Ovary (tissue), 9 donors: ENCODE measurements around the gene STXBP1. TPM values are rescaled to one million over a fixed set of nuclear protein-coding genes. Genes with fewer than 3 reads are reported as not detected.

Experiments used
- DNase-seq, 5 donors: peaks; one replicate each; pipeline ENCODE4 v3.0.0-alpha.2; 2019 to 2020
- H3K27ac ChIP-seq, 2 donors: fragments of 200-600 bp; one replicate each; pipeline versions ENCODE4 v1.5.1 to v1.8.0; 2019 to 2022
- H3K27me3 ChIP-seq: fragments of 200-600 bp; one replicate; pipeline ENCODE4 v1.8.0; 2022
- H3K36me3 ChIP-seq: fragments of 200-600 bp; sonication (generic); one replicate; pipeline ENCODE4 v1.5.1; 2019
- H3K4me1 ChIP-seq: one replicate; pipeline ENCODE4 v1.8.1; 2013; ENCODE audit warnings: mild to moderate bottlenecking, moderate library complexity; ENCODE audit not compliant: insufficient read depth
- H3K4me3 ChIP-seq: fragments of 200-600 bp; sonication (generic); one replicate; pipeline ENCODE4 v1.5.1; 2017
- H3K9me3 ChIP-seq, 2 donors: fragments of 200-600 bp in 1 of 2; sonication (generic) in 1 of 2; one replicate each; pipeline versions ENCODE4 v1.5.1 to v1.8.1; 2013 to 2019; ENCODE audit warnings: mild to moderate bottlenecking in 1 of 2, moderate library complexity in 1 of 2
- EP300 ChIP-seq: sonication (generic); formaldehyde crosslinking; IDR thresholded peaks from one replicate; pipeline ENCODE4 v1.6.1; 2017; ENCODE audit warnings: antibody characterized with exemption
- POLR2A ChIP-seq: fragments of 450-650 bp; IDR thresholded peaks from one replicate; pipeline ENCODE4 v1.6.1; 2017; ENCODE audit warnings: antibody characterized with exemption, mild to moderate bottlenecking, moderate library complexity
- WGBS, 3 donors: extraction: QIAGEN DNeasy Blood & Tissue Kit in 1 of 3; methylation state at CpG; one replicate each; pipeline versions ENCODE4 v1.1.5 to v1.1.7; 2013 to 2017; 5-methylcytosine and 5-hydroxymethylcytosine counted together
- intact Hi-C, 4 donors: fragments of 100-400 bp; cut with DNase I; formaldehyde crosslinking; loops; one replicate each; pipeline versions ENCODE4 v1.11.0 to v1.15.1; 2022 to 2023
- polyA plus RNA-seq, 2 donors: library from polyadenylated mRNA; stranded (reverse); fragments of 200-250 nt in 1 of 2; fragments of 350-450 nt in 1 of 2; fragmentation: Illumina TruSeq in 1 of 2; extraction: RNeasy Lipid Tissue Mini Kit (QIAGEN cat#74804) in 1 of 2; gene quantifications; one replicate each; pipeline ENCODE4 v1.2.3, GENCODE V29; 2013 to 2014
- total RNA-seq, 7 donors: library from RNA; depleted of rRNA in 2 of 7; stranded (reverse); fragments of >200 nt in 2 of 7; fragmentation: NEBNext Ultra II Directional in 3 of 7; extraction: Animal tissue kit (Norgen Biotek cat#: 25700) in 3 of 7; gene quantifications; one replicate each; pipeline versions ENCODE4 v1.1.0 to v1.2.4, GENCODE V29; 2016 to 2023
- TF ChIP-seq, protein P1 (sequence below), 3 donors: fragments of 450-650 bp in 2 of 3; fragments of 200-600 bp in 1 of 3; IDR thresholded peaks; one replicate each; pipeline versions ENCODE4 v1.5.1 to v1.8.0; 2016 to 2022; ENCODE audit warnings: antibody characterized with exemption in 3 of 3, mild to moderate bottlenecking in 1 of 3
- donor health status: DM: no; HTN: no; CAD: no; lungs with moderate emphysema.
- donor health status: DM: no; HTN: no; CAD: no.
- donor health status: Bipolar disorder and iron deficiency.
- donor health status: DM: yes; HTN: yes; CAD: no.
- donor health status: DM: no; HTN: no; CAD: no.
- donor health status: DM: yes; HTN: yes; CAD: no.

STXBP1 gene
- total and polyA plus RNA-seq, 9 donors, result 18.8 to 102 (median 75.7) TPM

DNA sequence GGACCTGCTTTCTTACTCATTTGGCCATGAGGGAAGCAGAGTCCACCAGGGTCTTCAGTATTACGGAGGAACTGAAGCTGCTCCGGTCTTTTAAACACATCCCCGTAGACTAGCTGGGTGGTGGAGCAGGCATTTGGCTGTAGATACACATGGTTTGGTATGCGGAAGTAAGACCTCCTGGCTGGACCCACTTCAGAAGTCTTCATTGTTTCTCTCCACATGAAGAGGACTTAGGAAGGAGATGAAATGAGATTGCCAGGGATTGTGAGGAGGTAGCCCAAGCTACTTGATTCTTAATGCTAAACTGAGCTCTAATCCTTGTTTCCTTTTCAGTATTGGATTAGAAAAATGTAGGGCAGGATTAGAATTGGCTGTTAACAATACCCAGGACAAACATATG lies 32.9 kb downstream of the STXBP1 start:
- WGBS, 3 donors, result 63 to 67% (median 63%) methylated on average over 4 of the region's 4 CpGs
- H3K27me3 ChIP-seq, result no peaks in the 10 kb centered on the region

GRCh38 chr9:127647451-127647850 lies 35.4 kb downstream of the STXBP1 start:
- H3K4me3 ChIP-seq, result no peak overlapping the region
- no peaks in the 10 kb centered on the region for H3K36me3 ChIP-seq
- no peak overlapping the region for H3K27ac ChIP-seq
- no peak for DNase-seq
- no peaks in the 10 kb centered on the region for H3K27me3 ChIP-seq
- no peaks in the 10 kb centered on the region for H3K9me3 ChIP-seq
- intact Hi-C loops, result no loop called here
- no peak for TF ChIP-seq EP300
- TF ChIP-seq, protein P1, sequence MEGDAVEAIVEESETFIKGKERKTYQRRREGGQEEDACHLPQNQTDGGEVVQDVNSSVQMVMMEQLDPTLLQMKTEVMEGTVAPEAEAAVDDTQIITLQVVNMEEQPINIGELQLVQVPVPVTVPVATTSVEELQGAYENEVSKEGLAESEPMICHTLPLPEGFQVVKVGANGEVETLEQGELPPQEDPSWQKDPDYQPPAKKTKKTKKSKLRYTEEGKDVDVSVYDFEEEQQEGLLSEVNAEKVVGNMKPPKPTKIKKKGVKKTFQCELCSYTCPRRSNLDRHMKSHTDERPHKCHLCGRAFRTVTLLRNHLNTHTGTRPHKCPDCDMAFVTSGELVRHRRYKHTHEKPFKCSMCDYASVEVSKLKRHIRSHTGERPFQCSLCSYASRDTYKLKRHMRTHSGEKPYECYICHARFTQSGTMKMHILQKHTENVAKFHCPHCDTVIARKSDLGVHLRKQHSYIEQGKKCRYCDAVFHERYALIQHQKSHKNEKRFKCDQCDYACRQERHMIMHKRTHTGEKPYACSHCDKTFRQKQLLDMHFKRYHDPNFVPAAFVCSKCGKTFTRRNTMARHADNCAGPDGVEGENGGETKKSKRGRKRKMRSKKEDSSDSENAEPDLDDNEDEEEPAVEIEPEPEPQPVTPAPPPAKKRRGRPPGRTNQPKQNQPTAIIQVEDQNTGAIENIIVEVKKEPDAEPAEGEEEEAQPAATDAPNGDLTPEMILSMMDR (IDR thresholded peaks at IDR 0.05), result no peak
- no peak for TF ChIP-seq POLR2A
- H3K4me1 ChIP-seq, result peaks cover 8% of the 10 kb centered on the region
- WGBS, 3 donors, result 66 to 86% (median 80%) methylated on average over 3 of the region's 3 CpGs

More for the DNA sequence above, 32.9 kb downstream of the STXBP1 start:
- no peak for DNase-seq
- intact Hi-C loops, result no loop called here
- Histone ChIP-seq H3K27ac (no peak overlapping the region), H3K9me3 (no peaks in the 10 kb centered on the region), H3K4me3 (no peak overlapping the region), H3K36me3 (no peaks in the 10 kb centered on the region), H3K4me1 (peaks cover 10% of the 10 kb centered on the region)
- no peak for TF ChIP-seq POLR2A
- no peak for TF ChIP-seq EP300
- TF ChIP-seq, protein P1 (IDR thresholded peaks at IDR 0.05), result no peak

DNA sequence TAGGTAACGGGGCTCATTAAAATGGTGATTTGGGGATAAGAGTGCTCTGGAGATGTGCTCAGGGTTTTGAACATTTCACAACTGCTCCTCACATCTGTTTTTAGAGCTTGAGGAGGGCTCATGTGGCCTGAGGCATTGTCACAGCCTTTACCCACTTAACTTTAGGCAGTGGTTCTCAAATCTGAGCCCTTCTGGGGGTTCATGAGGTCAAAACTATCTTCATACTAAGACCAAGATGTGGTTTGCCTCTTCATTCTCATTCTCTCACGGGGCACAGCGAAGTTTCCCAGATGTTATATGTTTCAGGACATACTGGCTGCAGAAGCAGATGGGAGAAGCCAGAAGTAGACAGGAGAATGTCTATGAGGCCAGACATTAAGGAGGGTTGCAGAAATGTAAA lies 38.4 kb downstream of the STXBP1 start:
- TF ChIP-seq POLR2A, result no peak
- TF ChIP-seq, protein P1 (IDR thresholded peaks at IDR 0.05), result no peak
- TF ChIP-seq EP300, result no peak
- intact Hi-C loops, result no loop called here
- WGBS, 3 donors, result 47 to 56% (median 50%) methylated on average over 3 of the region's 3 CpGs
- H3K9me3 ChIP-seq, result no peaks in the 10 kb centered on the region
- no peak for DNase-seq
- H3K4me1 ChIP-seq, result no peaks in the 10 kb centered on the region
- H3K4me3 ChIP-seq, result no peak overlapping the region
- H3K36me3 ChIP-seq, result no peaks in the 10 kb centered on the region
- no peaks in the 10 kb centered on the region for H3K27me3 ChIP-seq
- H3K27ac ChIP-seq, result no peak overlapping the region

GRCh38 chr9:127651697-127652610 lies 39.9 kb downstream of the STXBP1 start:
- TF ChIP-seq POLR2A (no peak), EP300 (no peak)
- TF ChIP-seq, protein P1 (IDR thresholded peaks at IDR 0.05), result no peak
- Histone ChIP-seq H3K9me3 (no peaks in the 10 kb centered on the region), H3K4me1 (no peaks in the 10 kb centered on the region), H3K27me3 (no peaks in the 10 kb centered on the region), H3K36me3 (no peaks in the 10 kb centered on the region), H3K4me3 (no peak overlapping the region), H3K27ac (no peak overlapping the region)
- no peak for DNase-seq
- intact Hi-C loops, result no loop called here
- WGBS, 3 donors, result 82 to 88% (median 85%) methylated on average over 9 of the region's 9 CpGs
